Right kidney (tissue), 1 donor: ENCODE data around the gene FST.

Source experiments
- DNase-seq: peaks from one replicate; pipeline ENCODE4 v3.0.0-alpha.2; 2016

FST gene

DNA sequence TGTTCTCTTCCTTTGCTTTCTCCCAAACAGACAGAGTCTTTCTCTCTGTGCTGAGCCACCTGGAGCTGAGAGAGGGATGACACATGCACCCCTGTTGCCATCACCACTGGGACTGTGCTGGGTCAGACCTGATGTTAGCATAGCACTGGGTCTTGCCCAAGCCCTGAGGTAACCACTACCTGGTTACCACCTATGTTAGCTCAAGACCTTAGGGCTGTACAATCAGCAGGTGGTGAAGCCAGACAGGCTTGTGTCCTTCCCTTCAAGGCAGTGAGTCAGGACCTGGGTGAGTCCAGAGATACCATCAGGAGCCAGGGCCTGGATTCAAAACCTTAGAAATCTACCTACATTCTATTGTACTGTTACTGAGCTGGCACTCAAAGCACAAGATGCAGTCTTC lies 32.1 kb downstream of the FST start:
- DNase-seq, result no peak

GRCh38 chr5:53515988-53516387 lies 35.6 kb downstream of the FST start:
- DNase-seq, result no peak

- DNase-seq, result no peak
Measured at GRCh38 chr5:53520813-53521212, 40.4 kb downstream of the FST start.
